Hepatocyte (in vitro differentiated cells): ENCODE measurements around the gene EBP. TPM values are rescaled to one million over a fixed set of nuclear protein-coding genes. Genes with fewer than 3 reads are reported as not detected.

ENCODE experiments used
- DNase-seq: peaks from one replicate; pipeline ENCODE4 v3.0.0-alpha.2; 2016; ENCODE audit warnings: low spot score
- H2AFZ ChIP-seq: fragments of 200-600 bp; sonication (generic); 2 replicates; pipeline ENCODE4 v1.6.0; 2016; ENCODE audit warnings: antibody characterized with exemption, mild to moderate bottlenecking
- H3K27ac ChIP-seq: fragments of 200-600 bp; sonication (generic); 2 replicates; pipeline ENCODE4 v1.5.1; 2016; ENCODE audit warnings: mild to moderate bottlenecking
- H3K27me3 ChIP-seq: fragments of 200-600 bp; sonication (generic); 2 replicates; pipeline ENCODE4 v1.6.1; 2016
- H3K36me3 ChIP-seq: fragments of 200-600 bp; sonication (generic); replicated peaks from 2 replicates; pipeline ENCODE4 v1.5.1; 2016; ENCODE audit warnings: low read depth; ENCODE audit not compliant: insufficient read depth
- H3K4me1 ChIP-seq: fragments of 200-600 bp; sonication (generic); 2 replicates; pipeline ENCODE4 v1.5.1; 2016; ENCODE audit warnings: mild to moderate bottlenecking, moderate library complexity; ENCODE audit not compliant: insufficient read depth
- H3K4me2 ChIP-seq: fragments of 200-600 bp; sonication (generic); 2 replicates; pipeline ENCODE4 v1.6.0; 2016
- H3K4me3 ChIP-seq: fragments of 200-600 bp; sonication (generic); 2 replicates; pipeline ENCODE4 v1.5.1; 2016; ENCODE audit warnings: mild to moderate bottlenecking
- H3K79me2 ChIP-seq: fragments of 200-600 bp; sonication (generic); 2 replicates; pipeline ENCODE4 v1.6.0; 2017; ENCODE audit warnings: mild to moderate bottlenecking
- H3K9me2 ChIP-seq: fragments of 200-600 bp; sonication (generic); replicated peaks from 2 replicates; pipeline ENCODE4 v1.6.0; 2017; ENCODE audit warnings: mild to moderate bottlenecking; ENCODE audit not compliant: insufficient read depth
- H3K9me3 ChIP-seq: fragments of 200-600 bp; sonication (generic); 2 replicates; pipeline ENCODE4 v1.5.1; 2016; ENCODE audit warnings: low read depth, mild to moderate bottlenecking
- H4K20me1 ChIP-seq: fragments of 200-600 bp; sonication (generic); 2 replicates; pipeline ENCODE4 v1.6.0; 2016; ENCODE audit warnings: mild to moderate bottlenecking; ENCODE audit not compliant: insufficient read depth, poor library complexity, severe bottlenecking
- EZH2 ChIP-seq: fragments of 200-600 bp; sonication (generic); IDR thresholded peaks from 2 replicates; pipeline ENCODE4 v1.6.1; 2016; ENCODE audit warnings: antibody characterized with exemption, mild to moderate bottlenecking, borderline replicate concordance
- EZH2phosphoT487 ChIP-seq: fragments of 200-600 bp; sonication (generic); IDR thresholded peaks from one replicate; pipeline ENCODE4 v1.6.1; 2018; ENCODE audit warnings: antibody characterized with exemption, mild to moderate bottlenecking, low read depth, moderate library complexity; ENCODE audit not compliant: unreplicated experiment, severe bottlenecking
- WGBS: methylation state at CpG from one replicate; pipeline ENCODE4 v1.1.6; 2016; ENCODE audit warnings: low lambda C conversion rate; ENCODE audit errors: missing lambda C conversion rate; 5-methylcytosine and 5-hydroxymethylcytosine counted together
- polyA plus RNA-seq: library from polyadenylated mRNA; unstranded; fragments of >200 nt; fragmentation: Nextera tagmentation; extraction: Ambion mirVana; gene quantifications from 2 replicates; pipeline ENCODE4 v1.2.1, GENCODE V29; 2016
- total RNA-seq: library from RNA; depleted of rRNA; stranded (reverse); fragments of >200 nt; gene quantifications from 2 replicates; pipeline ENCODE4 v1.2.3, GENCODE V29; 2014
- TF ChIP-seq, protein P1 (sequence below): fragments of 200-600 bp; sonication (generic); IDR thresholded peaks from 2 replicates; pipeline ENCODE4 v1.5.1; 2016; ENCODE audit warnings: antibody characterized with exemption, mild to moderate bottlenecking; ENCODE audit not compliant: poor library complexity

Gene EBP
- total and polyA plus RNA-seq, 2 experiments from 2014 or later = 235 to 390 TPM

DNA sequence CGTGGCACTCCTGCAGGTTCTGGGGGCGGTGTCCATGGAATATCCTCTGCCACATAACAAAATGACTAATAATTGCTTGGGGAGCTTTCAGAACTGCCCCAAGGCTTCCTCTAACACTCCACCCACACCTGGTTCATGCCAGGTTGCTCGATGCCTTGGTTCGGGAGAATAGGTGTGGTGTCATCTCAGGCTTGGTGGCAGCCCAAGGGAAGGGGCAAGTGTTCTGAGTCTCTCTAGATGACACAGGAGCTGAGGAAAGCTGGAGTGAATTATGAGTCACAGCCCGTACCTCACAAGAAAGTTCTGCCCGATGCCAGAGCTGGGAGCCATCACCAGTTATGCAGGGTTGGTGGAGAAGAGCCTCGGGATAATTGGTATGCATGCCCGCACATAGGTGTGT lies 30.9 kb upstream of the EBP start:
- DNase-seq = no peak
- Histone ChIP-seq H3K36me3 (no peaks in the 10 kb centered on the region), H3K9me2 (no peaks in the 10 kb centered on the region), H3K4me3 (no peak overlapping the region), H4K20me1 (no peaks in the 10 kb centered on the region), H3K9me3 (no peaks in the 10 kb centered on the region), H3K4me2 (no peak overlapping the region), H3K4me1 (no peaks in the 10 kb centered on the region), H2AFZ (no peak overlapping the region), H3K27me3 (no peaks in the 10 kb centered on the region), H3K79me2 (no peaks in the 10 kb centered on the region), H3K27ac (no peak overlapping the region)
- no peak for TF ChIP-seq EZH2phosphoT487
- WGBS = 83% methylated on average over 8 of the region's 8 CpGs

DNA sequence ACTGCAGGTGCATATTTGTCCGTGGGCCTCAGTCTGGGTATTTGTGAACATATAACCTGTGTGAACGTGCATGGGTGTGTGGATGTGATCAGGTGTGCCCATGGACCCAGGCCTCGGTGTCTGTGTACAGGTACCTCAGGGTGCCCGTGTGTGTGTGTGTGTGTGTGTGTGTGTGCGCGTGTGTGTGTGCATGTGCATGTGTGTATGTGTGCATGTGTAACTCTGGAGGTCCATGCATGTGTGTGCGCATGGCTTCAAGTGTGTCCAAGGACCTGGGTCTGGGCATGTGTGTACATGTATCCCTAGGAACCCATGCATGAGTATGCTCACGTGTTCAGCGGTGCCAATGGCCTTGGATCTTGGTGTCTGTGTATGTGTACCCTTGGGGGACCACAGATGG lies 29.8 kb upstream of the EBP start:
- Histone ChIP-seq H3K4me1 (no peaks in the 10 kb centered on the region), H3K79me2 (no peaks in the 10 kb centered on the region), H3K27me3 (no peaks in the 10 kb centered on the region), H3K4me3 (no peak overlapping the region), H3K27ac (no peak overlapping the region), H3K4me2 (no peak overlapping the region), H3K9me2 (no peaks in the 10 kb centered on the region), H4K20me1 (no peaks in the 10 kb centered on the region), H2AFZ (no peak overlapping the region), H3K36me3 (no peaks in the 10 kb centered on the region), H3K9me3 (no peaks in the 10 kb centered on the region)
- WGBS = 92% methylated on average over 9 of the region's 9 CpGs
- DNase-seq = no peak
- TF ChIP-seq, protein P1, sequence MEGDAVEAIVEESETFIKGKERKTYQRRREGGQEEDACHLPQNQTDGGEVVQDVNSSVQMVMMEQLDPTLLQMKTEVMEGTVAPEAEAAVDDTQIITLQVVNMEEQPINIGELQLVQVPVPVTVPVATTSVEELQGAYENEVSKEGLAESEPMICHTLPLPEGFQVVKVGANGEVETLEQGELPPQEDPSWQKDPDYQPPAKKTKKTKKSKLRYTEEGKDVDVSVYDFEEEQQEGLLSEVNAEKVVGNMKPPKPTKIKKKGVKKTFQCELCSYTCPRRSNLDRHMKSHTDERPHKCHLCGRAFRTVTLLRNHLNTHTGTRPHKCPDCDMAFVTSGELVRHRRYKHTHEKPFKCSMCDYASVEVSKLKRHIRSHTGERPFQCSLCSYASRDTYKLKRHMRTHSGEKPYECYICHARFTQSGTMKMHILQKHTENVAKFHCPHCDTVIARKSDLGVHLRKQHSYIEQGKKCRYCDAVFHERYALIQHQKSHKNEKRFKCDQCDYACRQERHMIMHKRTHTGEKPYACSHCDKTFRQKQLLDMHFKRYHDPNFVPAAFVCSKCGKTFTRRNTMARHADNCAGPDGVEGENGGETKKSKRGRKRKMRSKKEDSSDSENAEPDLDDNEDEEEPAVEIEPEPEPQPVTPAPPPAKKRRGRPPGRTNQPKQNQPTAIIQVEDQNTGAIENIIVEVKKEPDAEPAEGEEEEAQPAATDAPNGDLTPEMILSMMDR = no peak
- TF ChIP-seq EZH2 (no peak), EZH2phosphoT487 (no peak)

DNA sequence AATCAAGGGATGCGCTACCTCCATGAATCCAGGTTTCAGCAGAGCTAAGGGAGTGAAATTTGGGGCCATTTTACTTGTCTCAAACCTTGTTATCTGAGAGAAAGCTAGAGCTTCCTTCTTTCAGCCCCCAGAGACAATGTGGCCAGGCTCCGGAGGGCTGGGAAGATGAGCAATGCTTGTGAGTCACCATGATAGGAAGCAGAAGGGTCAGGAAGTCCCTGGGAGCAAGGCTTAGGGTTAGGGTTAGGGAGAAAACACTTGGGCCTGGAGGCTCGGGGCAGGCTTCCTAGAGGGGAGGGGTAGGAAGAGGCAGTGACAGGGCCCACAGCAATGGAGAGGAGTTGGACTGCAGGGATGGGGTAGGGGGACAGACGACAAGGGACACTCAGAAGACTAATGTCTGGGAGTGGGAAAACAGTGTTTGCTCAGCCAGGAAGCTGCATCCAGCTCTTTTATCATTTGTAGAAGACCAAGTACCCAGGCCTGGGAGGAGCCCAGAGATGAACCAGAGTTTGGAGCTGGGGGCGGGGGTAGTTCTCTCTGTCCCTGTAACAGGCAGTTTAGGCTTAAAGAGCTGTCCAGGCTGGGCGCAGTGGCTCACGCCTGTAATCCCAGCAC lies 29.2 kb upstream of the EBP start:
- 76% methylated on average over 7 of the region's 7 CpGs for WGBS
- Histone ChIP-seq H2AFZ (no peak overlapping the region), H3K4me2 (no peak overlapping the region), H3K27ac (no peak overlapping the region), H3K27me3 (no peaks in the 10 kb centered on the region), H4K20me1 (no peaks in the 10 kb centered on the region), H3K4me3 (no peak overlapping the region), H3K36me3 (no peaks in the 10 kb centered on the region), H3K79me2 (no peaks in the 10 kb centered on the region), H3K9me3 (no peaks in the 10 kb centered on the region), H3K9me2 (no peaks in the 10 kb centered on the region), H3K4me1 (no peaks in the 10 kb centered on the region)
- DNase-seq = no peak
- TF ChIP-seq EZH2 (no peak), EZH2phosphoT487 (no peak)
- TF ChIP-seq, protein P1 = no peak

DNA sequence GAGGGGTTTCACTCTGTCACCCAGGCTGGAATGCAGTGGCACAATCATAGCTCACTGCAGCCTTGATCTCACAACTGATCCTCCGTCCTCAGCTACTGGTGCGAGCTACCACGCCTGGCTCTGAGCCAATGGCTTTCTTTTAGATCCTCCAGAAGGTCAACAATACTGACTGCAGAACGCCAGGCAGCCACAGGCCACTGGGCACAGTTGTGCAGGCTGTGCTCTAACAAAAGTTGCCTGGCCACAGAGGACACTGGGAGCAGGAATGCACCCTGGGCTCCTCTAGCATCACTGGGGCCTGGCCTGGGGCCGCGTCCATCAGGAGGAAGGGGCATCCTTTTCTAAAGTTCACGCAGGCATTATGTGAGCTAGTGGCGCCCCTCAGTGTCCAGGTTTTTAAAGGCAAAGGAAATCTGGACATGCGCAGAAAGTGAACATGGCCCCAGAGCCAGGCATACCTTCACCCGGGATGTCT lies 27.7 kb upstream of the EBP start:
- H3K79me2 ChIP-seq = no peaks in the 10 kb centered on the region
- no peak overlapping the region for H3K27ac ChIP-seq
- WGBS = 58% methylated on average over 10 of the region's 10 CpGs
- H3K4me3 ChIP-seq = no peak overlapping the region
- H2AFZ ChIP-seq = no peak overlapping the region
- H3K9me2 ChIP-seq = no peaks in the 10 kb centered on the region
- H3K9me3 ChIP-seq = no peaks in the 10 kb centered on the region
- no peaks in the 10 kb centered on the region for H3K27me3 ChIP-seq
- peak; percentile 52 for DNase-seq
- H3K36me3 ChIP-seq = no peaks in the 10 kb centered on the region
- TF ChIP-seq EZH2 (no peak), EZH2phosphoT487 (no peak)
- TF ChIP-seq, protein P1 = peak; percentile 41
- H3K4me2 ChIP-seq = no peak overlapping the region
- H3K4me1 ChIP-seq = no peaks in the 10 kb centered on the region
- no peaks in the 10 kb centered on the region for H4K20me1 ChIP-seq
